Measurements from ENCODE around the gene RNF214.

Gene RNF214

GRCh38 chr11:117214404-117215110 lies 17.9 kb upstream of the RNF214 start:
- no peak for DNase-seq (ENCODE audit: low read depth in 3 of 3)

- DNase-seq (ENCODE audit: low read depth in 3 of 3): no peak
Measured at GRCh38 chr11:117217141-117218084, 15.1 kb upstream of the RNF214 start.

GRCh38 chr11:117218133-117218915 lies 14.1 kb upstream of the RNF214 start:
- DNase-seq (ENCODE audit: low read depth in 3 of 3): no peak

- no peak for DNase-seq (ENCODE audit: low read depth in 3 of 3)
Measured at GRCh38 chr11:117219001-117219400, 13.5 kb upstream of the RNF214 start.

GRCh38 chr11:117219455-117219854 lies 13.0 kb upstream of the RNF214 start:
- no peak for DNase-seq (ENCODE audit: low read depth in 3 of 3)

- DNase-seq (ENCODE audit: low read depth in 3 of 3): no peak
Measured at GRCh38 chr11:117219995-117220394, 12.5 kb upstream of the RNF214 start.

GRCh38 chr11:117220568-117220967 lies 11.9 kb upstream of the RNF214 start:
- DNase-seq (ENCODE audit: low read depth in 3 of 3): no peak

- no peak for DNase-seq (ENCODE audit: low read depth in 3 of 3)
Measured at GRCh38 chr11:117220999-117221774, 11.3 kb upstream of the RNF214 start.

GRCh38 chr11:117221775-117222517 lies 10.5 kb upstream of the RNF214 start:
- DNase-seq (ENCODE audit: low read depth in 3 of 3): no peak

GRCh38 chr11:117222991-117223740 lies 9.3 kb upstream of the RNF214 start:
- DNase-seq (ENCODE audit: low read depth in 3 of 3): no peak

- DNase-seq (ENCODE audit: low read depth in 3 of 3): no peak
Measured at GRCh38 chr11:117223741-117224689, 8.5 kb upstream of the RNF214 start.

- DNase-seq (ENCODE audit: low read depth in 3 of 3): no peak
Measured at GRCh38 chr11:117225553-117226170, 6.8 kb upstream of the RNF214 start.

GRCh38 chr11:117226388-117227385 lies 5.8 kb upstream of the RNF214 start:
- DNase-seq (ENCODE audit: low read depth in 3 of 3): no peak

- no peak for DNase-seq (ENCODE audit: low read depth in 3 of 3)
Measured at GRCh38 chr11:117228091-117228490, 4.4 kb upstream of the RNF214 start.

- no peak for DNase-seq (ENCODE audit: low read depth in 3 of 3)
Measured at GRCh38 chr11:117229411-117229810, 3.1 kb upstream of the RNF214 start.

GRCh38 chr11:117229931-117230285 lies 2.6 kb upstream of the RNF214 start:
- DNase-seq (ENCODE audit: low read depth in 3 of 3): no peak
